ENCODE results near the gene ABCC2.

- TF ChIP-seq CTCF (IDR thresholded peaks at IDR 0.05; ENCODE audit: low read length) (no peak), EZH2 (optimal IDR thresholded peaks at IDR 0.05; ENCODE audit: low read depth, low read length) (no peak), EZH2phosphoT487 (IDR thresholded peaks at IDR 0.05; ENCODE audit: low read length) (no peak)
These were observed 22.0 kb downstream of the ABCC2 start for GRCh38 chr10:99804471-99804870.

Data from MM.1S (cell line).